Body of pancreas (tissue), 4 donors: ENCODE results near the gene MGAT4B.

Experiments
- POLR2A ChIP-seq, 3 donors: fragments of 450-650 bp; IDR thresholded peaks; one replicate each; pipeline ENCODE4 v1.6.1; 2016; ENCODE audit warnings: antibody characterized with exemption in 3 of 3, mild to moderate bottlenecking in 2 of 3
- TF ChIP-seq, protein P1 (sequence below), 7 experiments: fragments of 450-650 bp in 4 of 7; fragments of 200-600 bp in 3 of 7; sonication (generic) in 3 of 7; IDR thresholded peaks; one replicate each; pipeline ENCODE4 v1.5.1; 2016 to 2019; ENCODE audit warnings: antibody characterized with exemption in 7 of 7

DNA sequence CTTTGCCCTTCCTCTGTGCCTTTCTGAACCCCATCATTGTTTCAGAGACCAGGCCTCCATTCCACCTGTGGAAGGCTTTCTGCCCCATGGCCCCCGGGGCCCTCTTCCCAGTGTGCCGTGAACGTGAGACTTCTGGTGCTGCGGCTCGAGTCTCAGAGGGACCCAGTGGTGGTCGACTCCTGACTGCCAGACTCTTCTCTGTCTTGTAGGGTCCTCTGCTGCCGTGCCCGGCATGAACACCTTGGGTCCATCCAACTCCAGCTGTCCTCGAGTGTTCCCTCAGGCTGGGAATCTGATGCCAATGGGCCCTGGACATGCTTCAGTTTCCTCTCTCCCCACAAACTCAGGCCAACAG lies 33.0 kb downstream of the MGAT4B start:
- TF ChIP-seq, protein P1, sequence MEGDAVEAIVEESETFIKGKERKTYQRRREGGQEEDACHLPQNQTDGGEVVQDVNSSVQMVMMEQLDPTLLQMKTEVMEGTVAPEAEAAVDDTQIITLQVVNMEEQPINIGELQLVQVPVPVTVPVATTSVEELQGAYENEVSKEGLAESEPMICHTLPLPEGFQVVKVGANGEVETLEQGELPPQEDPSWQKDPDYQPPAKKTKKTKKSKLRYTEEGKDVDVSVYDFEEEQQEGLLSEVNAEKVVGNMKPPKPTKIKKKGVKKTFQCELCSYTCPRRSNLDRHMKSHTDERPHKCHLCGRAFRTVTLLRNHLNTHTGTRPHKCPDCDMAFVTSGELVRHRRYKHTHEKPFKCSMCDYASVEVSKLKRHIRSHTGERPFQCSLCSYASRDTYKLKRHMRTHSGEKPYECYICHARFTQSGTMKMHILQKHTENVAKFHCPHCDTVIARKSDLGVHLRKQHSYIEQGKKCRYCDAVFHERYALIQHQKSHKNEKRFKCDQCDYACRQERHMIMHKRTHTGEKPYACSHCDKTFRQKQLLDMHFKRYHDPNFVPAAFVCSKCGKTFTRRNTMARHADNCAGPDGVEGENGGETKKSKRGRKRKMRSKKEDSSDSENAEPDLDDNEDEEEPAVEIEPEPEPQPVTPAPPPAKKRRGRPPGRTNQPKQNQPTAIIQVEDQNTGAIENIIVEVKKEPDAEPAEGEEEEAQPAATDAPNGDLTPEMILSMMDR (IDR thresholded peaks at IDR 0.05) = no peak
- TF ChIP-seq POLR2A (IDR thresholded peaks at IDR 0.05) = no peak
